ENCODE results near the gene ANXA6.

Gene ANXA6

GRCh38 chr5:151153766-151154272 is 3.8 kb downstream of the ANXA6 start:
- DNase-seq (ENCODE audit: low read depth, low spot score), result no peak
- in situ Hi-C loops (cut with HindIII; ENCODE audit: low sequenced_read_pairs), result no loop called here
- H3K4me3 ChIP-seq (ENCODE audit: low read depth, low read length), result no peak overlapping the region
- TF ChIP-seq CTCF (IDR thresholded peaks at IDR 0.05; ENCODE audit: low read depth, low read length), result no peak

- in situ Hi-C loops (cut with HindIII; ENCODE audit: low sequenced_read_pairs), result no loop called here
- no peak for DNase-seq (ENCODE audit: low read depth, low spot score)
- no peak overlapping the region for H3K4me3 ChIP-seq (ENCODE audit: low read depth, low read length)
- no peak for TF ChIP-seq CTCF (IDR thresholded peaks at IDR 0.05; ENCODE audit: low read depth, low read length)
Observed at GRCh38 chr5:151153300-151153699, 4.3 kb downstream of the ANXA6 start.

GRCh38 chr5:151151793-151152192 is 5.8 kb downstream of the ANXA6 start:
- TF ChIP-seq CTCF (IDR thresholded peaks at IDR 0.05; ENCODE audit: low read depth, low read length), result no peak
- DNase-seq (ENCODE audit: low read depth, low spot score), result peak; percentile 22
- in situ Hi-C loops (cut with HindIII; ENCODE audit: low sequenced_read_pairs), result no loop called here
- H3K4me3 ChIP-seq (ENCODE audit: low read depth, low read length), result no peak overlapping the region

GRCh38 chr5:151151263-151151660 is 6.3 kb downstream of the ANXA6 start:
- DNase-seq (ENCODE audit: low read depth, low spot score), result no peak
- no peak for TF ChIP-seq CTCF (IDR thresholded peaks at IDR 0.05; ENCODE audit: low read depth, low read length)

GRCh38 chr5:151150471-151151262 is 6.9 kb downstream of the ANXA6 start:
- H3K4me3 ChIP-seq (ENCODE audit: low read depth, low read length), result no peak overlapping the region
- no peak for TF ChIP-seq CTCF (IDR thresholded peaks at IDR 0.05; ENCODE audit: low read depth, low read length)
- in situ Hi-C loops (cut with HindIII; ENCODE audit: low sequenced_read_pairs), result no loop called here
- peak; percentile 67 for DNase-seq (ENCODE audit: low read depth, low spot score)

More at GRCh38 chr5:151151263-151151660, 6.3 kb downstream of the ANXA6 start:
- in situ Hi-C loops (cut with HindIII; ENCODE audit: low sequenced_read_pairs), result no loop called here
- H3K4me3 ChIP-seq (ENCODE audit: low read depth, low read length), result no peak overlapping the region

GRCh38 chr5:151148583-151148982 is 9.0 kb downstream of the ANXA6 start:
- in situ Hi-C loops (cut with HindIII; ENCODE audit: low sequenced_read_pairs), result no loop called here
- no peak overlapping the region for H3K4me3 ChIP-seq (ENCODE audit: low read depth, low read length)
- no peak for TF ChIP-seq CTCF (IDR thresholded peaks at IDR 0.05; ENCODE audit: low read depth, low read length)
- no peak for DNase-seq (ENCODE audit: low read depth, low spot score)
